Endothelial cell (in vitro differentiated cells): ENCODE results near the gene HOXC12. TPM values are rescaled to one million over a fixed set of nuclear protein-coding genes. Genes with fewer than 3 reads are reported as not detected.

ENCODE experiments used
- DNase-seq: peaks from one replicate; pipeline ENCODE4 v3.0.0; 2021; ENCODE audit warnings: low spot score
- H3K27ac Mint-ChIP-seq: one replicate; pipeline ENCODE4 v1.8.0; 2021; ENCODE audit warnings: mixed read lengths, inconsistent platforms; ENCODE audit not compliant: unreplicated experiment
- H3K27me3 Mint-ChIP-seq: one replicate; pipeline ENCODE4 v1.8.0; 2021; ENCODE audit warnings: mild to moderate bottlenecking, moderate library complexity, mixed read lengths, inconsistent platforms; ENCODE audit not compliant: unreplicated experiment
- H3K36me3 Mint-ChIP-seq: one replicate; pipeline ENCODE4 v1.8.0; 2021; ENCODE audit warnings: mild to moderate bottlenecking, low read depth, mixed read lengths, inconsistent platforms; ENCODE audit not compliant: unreplicated experiment
- H3K4me1 Mint-ChIP-seq: one replicate; pipeline ENCODE4 v1.8.0; 2021; ENCODE audit warnings: mild to moderate bottlenecking, mixed read lengths, inconsistent platforms; ENCODE audit not compliant: unreplicated experiment
- H3K4me3 Mint-ChIP-seq: one replicate; pipeline ENCODE4 v1.8.0; 2021; ENCODE audit warnings: mild to moderate bottlenecking, mixed read lengths, inconsistent platforms; ENCODE audit not compliant: unreplicated experiment
- H3K9me3 Mint-ChIP-seq: one replicate; pipeline ENCODE4 v1.8.0; 2021; ENCODE audit warnings: mixed read lengths, inconsistent platforms; ENCODE audit not compliant: unreplicated experiment
- long read RNA-seq: library from polyadenylated mRNA; unstranded; transcript quantifications from one replicate; pipeline ENCODE4 v2.0.0, GENCODE V29; 2020; ENCODE audit not compliant: unreplicated experiment
- total RNA-seq: library from RNA; stranded (reverse); fragmentation: NEBNext Ultra II Directional; extraction: Animal tissue kit (Norgen Biotek cat#: 25700); gene quantifications from one replicate; pipeline ENCODE4 v1.2.1, GENCODE V29; 2021; ENCODE audit not compliant: unreplicated experiment
- TF ChIP-seq, protein P1 (sequence below): fragments of 200-600 bp; sonication (generic); IDR thresholded peaks from one replicate; pipeline ENCODE4 v1.5.0; 2021; ENCODE audit warnings: antibody characterized with exemption; ENCODE audit not compliant: unreplicated experiment

HOXC12 gene, protein sequence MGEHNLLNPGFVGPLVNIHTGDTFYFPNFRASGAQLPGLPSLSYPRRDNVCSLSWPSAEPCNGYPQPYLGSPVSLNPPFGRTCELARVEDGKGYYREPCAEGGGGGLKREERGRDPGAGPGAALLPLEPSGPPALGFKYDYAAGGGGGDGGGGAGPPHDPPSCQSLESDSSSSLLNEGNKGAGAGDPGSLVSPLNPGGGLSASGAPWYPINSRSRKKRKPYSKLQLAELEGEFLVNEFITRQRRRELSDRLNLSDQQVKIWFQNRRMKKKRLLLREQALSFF
- total RNA-seq = 1.3 TPM
- long read RNA-seq = 0 reads

DNA sequence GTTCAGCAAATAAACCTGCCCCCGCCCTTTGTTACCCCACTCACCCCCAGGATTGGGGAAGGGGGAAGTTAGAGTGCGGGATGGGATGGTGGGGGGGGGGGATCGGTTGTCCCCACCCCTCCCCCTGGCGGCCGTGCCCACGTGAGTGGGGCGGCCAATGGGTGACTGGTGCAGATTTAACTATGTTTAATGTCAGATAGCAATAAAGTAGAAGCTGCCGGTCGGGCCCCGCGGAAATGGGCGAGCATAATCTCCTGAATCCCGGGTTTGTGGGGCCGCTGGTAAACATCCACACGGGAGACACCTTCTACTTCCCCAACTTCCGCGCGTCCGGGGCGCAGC is at the start of gene HOXC12:
HOXC12 (plus strand) TSS at position 210 of the 342 bp plus-strand sequence; CDS start at position 237, 27 bp downstream.
- Mint-ChIP-seq H3K36me3 (peaks cover 5% of the 10 kb centered on the region), H3K4me3 (no peak within 1 kb of the TSS), H3K27me3 (peaks cover 56% of the 10 kb centered on the region), H3K27ac (no peak within 1 kb of the TSS), H3K9me3 (no peaks in the 10 kb centered on the region), H3K4me1 (peaks cover 11% of the 10 kb centered on the region)
- TF ChIP-seq, protein P1, sequence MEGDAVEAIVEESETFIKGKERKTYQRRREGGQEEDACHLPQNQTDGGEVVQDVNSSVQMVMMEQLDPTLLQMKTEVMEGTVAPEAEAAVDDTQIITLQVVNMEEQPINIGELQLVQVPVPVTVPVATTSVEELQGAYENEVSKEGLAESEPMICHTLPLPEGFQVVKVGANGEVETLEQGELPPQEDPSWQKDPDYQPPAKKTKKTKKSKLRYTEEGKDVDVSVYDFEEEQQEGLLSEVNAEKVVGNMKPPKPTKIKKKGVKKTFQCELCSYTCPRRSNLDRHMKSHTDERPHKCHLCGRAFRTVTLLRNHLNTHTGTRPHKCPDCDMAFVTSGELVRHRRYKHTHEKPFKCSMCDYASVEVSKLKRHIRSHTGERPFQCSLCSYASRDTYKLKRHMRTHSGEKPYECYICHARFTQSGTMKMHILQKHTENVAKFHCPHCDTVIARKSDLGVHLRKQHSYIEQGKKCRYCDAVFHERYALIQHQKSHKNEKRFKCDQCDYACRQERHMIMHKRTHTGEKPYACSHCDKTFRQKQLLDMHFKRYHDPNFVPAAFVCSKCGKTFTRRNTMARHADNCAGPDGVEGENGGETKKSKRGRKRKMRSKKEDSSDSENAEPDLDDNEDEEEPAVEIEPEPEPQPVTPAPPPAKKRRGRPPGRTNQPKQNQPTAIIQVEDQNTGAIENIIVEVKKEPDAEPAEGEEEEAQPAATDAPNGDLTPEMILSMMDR = no peak
- no peak for DNase-seq

DNA sequence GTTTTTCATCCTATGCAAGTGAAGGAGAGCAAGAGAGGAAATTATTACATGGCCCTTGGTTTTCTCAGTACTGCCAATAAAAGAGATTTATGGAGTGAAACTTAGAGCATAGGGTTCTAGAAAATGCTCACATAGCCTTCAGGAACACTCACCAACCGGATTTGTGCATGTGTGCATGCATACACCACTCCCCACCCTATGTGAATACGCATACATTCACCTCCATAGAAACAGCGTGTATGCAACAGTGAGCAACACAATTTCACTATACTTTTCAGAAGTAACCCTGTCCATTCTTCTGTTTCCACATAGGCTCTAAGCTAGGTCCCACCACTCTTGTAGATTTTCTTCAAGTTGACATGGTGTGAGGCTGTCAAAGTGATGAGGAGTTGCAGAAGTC is 47.6 kb upstream of the HOXC12 start:
- Mint-ChIP-seq H3K4me1 (no peaks in the 10 kb centered on the region), H3K27me3 (peaks cover 1% of the 10 kb centered on the region)

DNA sequence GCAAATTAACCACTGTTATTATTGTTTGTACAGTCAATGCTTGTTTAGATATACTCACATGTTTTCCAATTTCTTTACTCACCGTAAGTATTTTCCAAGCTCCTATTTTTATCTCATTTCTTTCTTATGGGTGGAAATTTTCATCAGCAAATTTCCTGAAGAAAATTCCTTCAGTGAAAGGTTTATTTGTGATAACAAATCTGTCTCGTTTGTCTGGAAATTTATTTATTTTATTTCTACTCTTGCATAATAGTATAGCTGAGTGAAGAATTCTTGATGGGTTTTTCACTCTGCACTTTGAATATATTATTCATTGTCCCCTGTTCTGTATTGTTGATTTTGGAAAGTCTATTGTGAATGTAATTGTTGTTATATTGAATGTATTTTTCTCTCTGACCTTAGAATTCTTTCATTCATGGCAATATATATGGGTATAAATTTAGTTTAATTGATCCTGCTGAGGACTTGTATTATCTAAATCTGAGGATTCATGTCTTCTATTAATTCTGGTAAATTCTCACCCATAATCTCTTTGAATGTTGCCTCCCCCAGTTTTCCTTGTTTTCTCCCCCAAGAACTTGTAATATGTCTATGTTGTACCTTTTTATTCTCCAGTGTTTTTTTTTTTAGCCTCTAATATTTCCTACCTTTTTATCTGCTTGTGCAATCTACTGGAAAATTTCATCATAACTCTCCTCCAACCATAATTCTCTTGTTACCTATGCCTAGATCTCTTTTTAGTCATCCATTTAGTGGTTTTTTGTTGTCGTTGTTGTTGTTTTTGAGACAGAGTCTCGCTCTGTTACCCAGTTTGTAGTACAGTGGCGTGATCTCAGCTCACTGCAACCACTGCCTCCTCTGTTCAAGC is 37.7 kb upstream of the HOXC12 start:
- H3K9me3 Mint-ChIP-seq = no peaks in the 10 kb centered on the region
- no peak overlapping the region for H3K27ac Mint-ChIP-seq
- DNase-seq = no peak
- no peak overlapping the region for H3K4me3 Mint-ChIP-seq
- H3K4me1 Mint-ChIP-seq = no peaks in the 10 kb centered on the region
- H3K36me3 Mint-ChIP-seq = no peaks in the 10 kb centered on the region
- TF ChIP-seq, protein P1 = no peak
- no peaks in the 10 kb centered on the region for H3K27me3 Mint-ChIP-seq

More for the DNA sequence above, 47.6 kb upstream of the HOXC12 start:
- Mint-ChIP-seq H3K4me3 (no peak overlapping the region), H3K9me3 (no peaks in the 10 kb centered on the region), H3K36me3 (no peaks in the 10 kb centered on the region), H3K27ac (no peak overlapping the region)
- DNase-seq = no peak
- TF ChIP-seq, protein P1 = no peak

DNA sequence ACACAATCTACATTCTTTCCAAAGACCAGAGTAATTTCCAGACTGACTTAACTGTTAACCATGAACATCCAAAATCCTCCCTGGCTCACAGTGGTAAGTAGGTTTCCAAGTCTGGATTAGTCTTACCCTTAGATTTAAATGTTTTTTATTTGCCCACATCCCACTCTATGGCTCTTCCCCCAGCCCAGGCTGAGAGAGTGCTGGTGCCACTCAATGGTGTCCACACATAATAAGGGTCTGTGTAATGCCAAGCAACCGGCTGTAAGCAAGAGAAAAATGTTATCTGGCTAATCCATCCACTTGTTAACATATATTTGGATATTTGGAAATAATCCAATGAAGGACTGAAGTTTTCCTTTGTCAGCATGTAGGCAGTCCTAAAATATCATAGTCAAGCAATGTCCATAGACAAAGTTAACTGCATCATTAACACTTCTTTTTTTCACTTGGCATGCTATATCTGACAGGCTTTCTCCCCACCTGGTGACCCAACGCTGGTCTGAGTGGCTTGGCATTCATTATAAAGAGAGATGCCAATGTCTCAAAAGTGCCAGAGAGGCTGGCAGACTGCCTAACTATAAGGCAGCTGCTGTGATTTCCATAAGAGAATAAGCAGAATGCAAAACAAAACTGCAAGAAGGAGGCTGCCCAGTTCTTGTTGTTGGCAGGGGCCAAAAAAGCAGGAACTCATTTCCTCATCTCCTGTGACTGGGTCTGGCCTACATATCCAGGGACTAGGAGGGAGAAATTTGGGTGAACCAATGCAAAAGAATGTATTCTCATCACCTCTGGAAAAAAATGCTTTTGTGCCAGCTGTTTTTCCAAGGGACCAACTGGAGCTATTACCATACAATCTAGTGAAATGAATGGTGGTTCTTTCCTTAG is 29.9 kb upstream of the HOXC12 start:
- TF ChIP-seq, protein P1 = no peak
- H3K9me3 Mint-ChIP-seq = no peaks in the 10 kb centered on the region
- H3K4me3 Mint-ChIP-seq = no peak overlapping the region
- H3K27ac Mint-ChIP-seq = no peak overlapping the region
- no peaks in the 10 kb centered on the region for H3K36me3 Mint-ChIP-seq
- peaks cover 17% of the 10 kb centered on the region for H3K4me1 Mint-ChIP-seq
- DNase-seq = no peak
- H3K27me3 Mint-ChIP-seq = peaks cover 18% of the 10 kb centered on the region
